C4-2B (cell line): Measurements from ENCODE around the gene ZNF407.

Experiments used
- H3K27ac ChIP-seq: fragments of 450-650 bp; 2 replicates; pipeline ENCODE4 v1.5.1; 2017
- CTCF ChIP-seq: fragments of 450-650 bp; conservative IDR thresholded peaks from 2 replicates; pipeline ENCODE4 v1.5.1; 2017; ENCODE audit warnings: mild to moderate bottlenecking
- ZFX ChIP-seq: fragments of 450-650 bp; IDR thresholded peaks from 2 replicates; pipeline ENCODE4 v1.6.1; 2017

Gene ZNF407

GRCh38 chr18:75072672-75073371 is 475.2 kb downstream of the ZNF407 start:
- H3K27ac ChIP-seq: no peak overlapping the region
- TF ChIP-seq CTCF (no peak), ZFX (no peak)

GRCh38 chr18:75073654-75074053 is 476.0 kb downstream of the ZNF407 start:
- no peak overlapping the region for H3K27ac ChIP-seq
- TF ChIP-seq ZFX (no peak), CTCF (no peak)

GRCh38 chr18:75074196-75075015 is 476.7 kb downstream of the ZNF407 start:
- TF ChIP-seq CTCF (no peak), ZFX (no peak)
- no peak overlapping the region for H3K27ac ChIP-seq

- TF ChIP-seq ZFX: no peak
- no peak for TF ChIP-seq CTCF
- H3K27ac ChIP-seq: no peak overlapping the region
These were observed 477.3 kb downstream of the ZNF407 start for GRCh38 chr18:75075016-75075305.

- TF ChIP-seq ZFX: no peak
- TF ChIP-seq CTCF: no peak
- no peak overlapping the region for H3K27ac ChIP-seq
These were observed 477.8 kb downstream of the ZNF407 start for GRCh38 chr18:75075429-75075841.

- TF ChIP-seq ZFX (no peak), CTCF (no peak)
- H3K27ac ChIP-seq: no peak overlapping the region
These were observed 478.6 kb downstream of the ZNF407 start for GRCh38 chr18:75076286-75076685.

GRCh38 chr18:75081486-75081885 is 483.8 kb downstream of the ZNF407 start:
- TF ChIP-seq ZFX (no peak), CTCF (no peak)
- no peak overlapping the region for H3K27ac ChIP-seq
